Measurements from ENCODE around the gene GPSM1. TPM values are rescaled to one million over a fixed set of nuclear protein-coding genes. Genes with fewer than 3 reads are reported as not detected.

The GPSM1 gene
- total RNA-seq, 1 donor: 39.1 TPM

DNA sequence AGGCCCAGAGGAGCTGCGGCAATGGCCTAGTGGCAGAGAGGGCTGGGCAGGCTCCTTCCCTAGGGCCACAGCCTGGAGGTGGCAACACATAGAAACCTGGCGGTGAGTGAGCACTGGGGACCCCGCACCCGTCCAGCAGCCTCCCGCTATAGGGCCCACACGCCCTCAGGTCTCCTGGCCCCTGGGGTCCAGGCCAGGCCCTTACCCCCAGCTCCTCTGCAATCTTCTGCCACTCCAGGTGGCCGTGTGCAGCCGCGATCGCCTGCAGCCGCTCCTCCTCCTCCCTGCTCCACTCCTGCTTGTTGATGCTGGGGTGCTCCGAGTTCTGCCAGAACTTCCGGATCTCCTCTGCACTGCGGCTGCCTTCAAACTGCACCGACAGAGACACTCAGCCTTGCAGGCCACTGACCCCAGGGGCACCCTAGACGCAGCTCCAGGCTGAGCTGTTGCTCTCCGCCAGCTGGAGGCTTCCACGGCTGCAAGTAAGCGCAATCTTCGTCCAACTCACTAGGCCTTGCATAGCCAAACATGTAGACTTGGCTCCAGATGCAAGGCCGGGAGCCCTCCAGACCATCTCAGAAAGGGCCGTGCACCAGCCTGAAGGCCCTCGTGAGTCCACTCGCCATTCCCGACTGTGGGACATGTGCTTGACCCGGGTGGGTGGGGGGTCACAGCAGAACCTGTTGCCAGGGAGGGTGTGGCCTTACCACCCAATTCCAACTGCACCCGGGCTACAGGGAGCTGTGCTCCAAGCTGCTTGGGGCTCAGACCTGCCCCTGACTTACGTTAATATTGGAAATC lies 64.6 kb downstream of the GPSM1 start:
- Histone ChIP-seq H3K27me3 (ENCODE audit: insufficient read depth, low read length) (no peaks in the 10 kb centered on the region), H4K20me1 (ENCODE audit: insufficient read depth, low read length) (peaks cover 9% of the 10 kb centered on the region), H3K4me2 (ENCODE audit: insufficient read depth, low read length) (no peak overlapping the region), H3K27ac (ENCODE audit: low read depth, low read length) (no peak overlapping the region), H3K79me2 (ENCODE audit: insufficient read depth, low read length) (peaks cover 6% of the 10 kb centered on the region), H3K4me3 (ENCODE audit: insufficient read depth, low read length) (no peak overlapping the region), H3K9me3 (ENCODE audit: low read depth, low read length) (no peaks in the 10 kb centered on the region), H2AFZ (ENCODE audit: low read length) (no peak overlapping the region), H3K4me1 (ENCODE audit: insufficient read depth, low read length) (no peaks in the 10 kb centered on the region), H3K36me3 (ENCODE audit: insufficient read depth, low read length) (peaks cover 78% of the 10 kb centered on the region)
- TF ChIP-seq CTCF (IDR thresholded peaks at IDR 0.05; ENCODE audit: extremely low read depth, low read depth, low read length): no peak
- no peak for DNase-seq (ENCODE audit: insufficient read length, low spot score, missing footprints)

DNA sequence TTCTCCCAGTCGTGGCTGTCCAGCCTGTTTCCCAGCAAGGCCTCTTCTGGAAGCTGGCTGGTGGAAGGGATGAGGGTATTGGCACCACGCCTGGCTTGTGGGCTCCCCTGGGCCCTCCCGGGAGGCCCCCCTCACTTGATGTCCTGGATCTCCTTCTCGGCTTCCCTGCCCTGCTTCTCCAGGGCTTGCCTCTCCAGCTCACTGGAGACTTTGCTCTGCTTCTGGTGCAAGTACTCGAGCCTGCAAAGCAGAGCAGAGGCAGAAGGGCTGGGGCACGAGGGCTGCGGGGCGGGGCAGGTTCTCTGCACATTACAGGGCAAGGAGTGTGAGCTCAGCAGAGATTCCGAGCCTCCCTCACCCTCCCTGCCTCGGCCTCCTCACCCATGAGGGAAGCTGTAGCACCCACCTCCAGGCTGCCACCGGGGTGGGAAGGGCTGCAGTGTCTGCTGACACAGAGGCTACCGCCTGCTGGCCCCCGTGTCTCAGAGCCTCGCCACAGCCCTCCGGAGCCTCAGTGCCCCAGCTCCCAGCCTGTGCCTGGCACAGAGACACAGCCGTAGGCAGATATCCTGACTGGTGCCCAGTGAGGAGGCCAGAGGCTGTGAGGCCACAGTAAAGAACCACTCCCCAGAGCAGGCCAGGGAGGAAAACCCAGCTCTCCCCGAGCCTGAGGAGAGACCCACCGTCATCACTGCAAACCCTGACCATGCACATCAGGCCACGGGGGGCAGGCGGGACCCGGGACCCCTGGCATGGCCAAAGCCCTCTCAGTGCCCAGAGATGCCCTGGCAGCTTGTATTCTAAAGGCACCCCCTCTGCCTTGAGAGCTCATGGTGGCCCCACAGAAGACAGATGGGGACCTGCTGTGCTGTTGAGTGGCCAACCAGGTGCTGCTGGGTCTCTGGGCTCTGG lies 65.5 kb downstream of the GPSM1 start:
- H3K79me2 ChIP-seq (ENCODE audit: insufficient read depth, low read length): peaks cover 11% of the 10 kb centered on the region
- H3K4me2 ChIP-seq (ENCODE audit: insufficient read depth, low read length): no peak overlapping the region
- peaks cover 9% of the 10 kb centered on the region for H4K20me1 ChIP-seq (ENCODE audit: insufficient read depth, low read length)
- peaks cover 77% of the 10 kb centered on the region for H3K36me3 ChIP-seq (ENCODE audit: insufficient read depth, low read length)
- no peak for DNase-seq (ENCODE audit: insufficient read length, low spot score, missing footprints)
- TF ChIP-seq CTCF (IDR thresholded peaks at IDR 0.05; ENCODE audit: extremely low read depth, low read depth, low read length): no peak
- no peaks in the 10 kb centered on the region for H3K9me3 ChIP-seq (ENCODE audit: low read depth, low read length)
- H3K27ac ChIP-seq (ENCODE audit: low read depth, low read length): no peak overlapping the region
- H3K27me3 ChIP-seq (ENCODE audit: insufficient read depth, low read length): no peaks in the 10 kb centered on the region
- no peak overlapping the region for H2AFZ ChIP-seq (ENCODE audit: low read length)
- H3K4me3 ChIP-seq (ENCODE audit: insufficient read depth, low read length): no peak overlapping the region
- no peaks in the 10 kb centered on the region for H3K4me1 ChIP-seq (ENCODE audit: insufficient read depth, low read length)

GRCh38 chr9:136393531-136393930 lies 66.2 kb downstream of the GPSM1 start:
- no peak for DNase-seq (ENCODE audit: insufficient read length, low spot score, missing footprints)
- no peak overlapping the region for H3K27ac ChIP-seq (ENCODE audit: low read depth, low read length)
- no peak overlapping the region for H2AFZ ChIP-seq (ENCODE audit: low read length)
- H3K27me3 ChIP-seq (ENCODE audit: insufficient read depth, low read length): no peaks in the 10 kb centered on the region
- no peak for TF ChIP-seq CTCF (IDR thresholded peaks at IDR 0.05; ENCODE audit: extremely low read depth, low read depth, low read length)
- H3K4me2 ChIP-seq (ENCODE audit: insufficient read depth, low read length): no peak overlapping the region
- no peak overlapping the region for H3K4me3 ChIP-seq (ENCODE audit: insufficient read depth, low read length)
- H3K79me2 ChIP-seq (ENCODE audit: insufficient read depth, low read length): peaks cover 18% of the 10 kb centered on the region
- H3K4me1 ChIP-seq (ENCODE audit: insufficient read depth, low read length): peaks cover under 1% of the 10 kb centered on the region
- H3K9me3 ChIP-seq (ENCODE audit: low read depth, low read length): no peaks in the 10 kb centered on the region
- H3K36me3 ChIP-seq (ENCODE audit: insufficient read depth, low read length): peaks cover 77% of the 10 kb centered on the region
- peaks cover 14% of the 10 kb centered on the region for H4K20me1 ChIP-seq (ENCODE audit: insufficient read depth, low read length)
